Activated naive CD4-positive, alpha-beta T cell treated with anti-CD3 and anti-CD28 coated beads, Interleukin-2, amount 50 U/mL, for 24 hours (primary cell): Measurements from ENCODE around the gene HSDL1.
A peak's percentile ranks its signal among the peaks of the same experiment; 100 is the strongest.

Source experiments
- H3K27ac Mint-ChIP-seq: one replicate; pipeline ENCODE4 v1.8.0; 2021; ENCODE audit warnings: mild to moderate bottlenecking, mixed read lengths
- H3K27me3 Mint-ChIP-seq: one replicate; pipeline ENCODE4 v1.8.0; 2021; ENCODE audit warnings: mixed read lengths
- H3K36me3 Mint-ChIP-seq: one replicate; pipeline ENCODE4 v1.8.0; 2021; ENCODE audit warnings: mixed read lengths
- H3K4me1 Mint-ChIP-seq: one replicate; pipeline ENCODE4 v1.8.0; 2021; ENCODE audit warnings: mixed read lengths
- H3K4me3 Mint-ChIP-seq: one replicate; pipeline ENCODE4 v1.8.0; 2021; ENCODE audit warnings: mild to moderate bottlenecking, mixed read lengths
- H3K9me3 Mint-ChIP-seq: one replicate; pipeline ENCODE4 v1.8.0; 2021; ENCODE audit warnings: mixed read lengths

HSDL1 gene

DNA sequence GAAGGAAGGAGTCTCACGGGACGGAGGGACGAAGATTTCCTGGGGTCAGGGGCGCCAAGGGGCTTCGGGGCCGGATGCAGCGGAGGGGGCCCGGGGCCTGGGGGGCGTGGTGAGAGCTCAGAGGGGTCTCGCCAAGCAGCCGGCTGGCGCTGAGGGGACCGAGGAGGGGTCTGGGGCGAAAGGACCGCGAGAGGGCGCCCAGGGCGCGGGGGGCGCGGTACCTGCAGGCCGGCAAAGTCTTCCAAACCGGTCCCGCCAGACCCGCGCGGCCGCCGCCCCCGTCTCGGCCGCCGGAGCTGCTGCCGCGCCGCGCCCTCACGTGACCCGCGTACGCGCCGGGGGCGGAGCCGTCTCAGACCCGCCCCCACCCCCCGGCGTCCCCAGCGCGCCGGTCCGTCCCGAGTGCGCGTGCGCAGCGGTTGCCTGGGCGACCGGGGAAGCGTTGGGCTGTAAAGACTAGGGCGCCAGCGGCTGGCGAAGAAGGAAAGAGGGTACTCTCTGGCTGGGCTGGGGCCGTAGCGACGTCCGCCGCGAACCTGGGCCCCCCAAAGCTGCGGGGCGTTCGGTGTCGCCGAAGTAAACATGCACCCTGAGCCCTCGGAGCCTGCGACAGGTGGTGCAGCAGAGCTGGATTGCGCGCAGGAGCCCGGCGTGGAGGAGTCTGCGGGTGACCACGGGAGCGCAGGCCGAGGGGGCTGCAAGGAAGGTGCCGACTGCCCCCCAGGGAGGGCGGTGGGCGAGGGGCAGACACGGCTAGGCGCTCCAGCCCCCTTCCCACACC, at the start of gene HSDL1, which contains the start of gene DNAAF1:
Gene HSDL1 (minus strand): TSS at position 319 of the 781 bp plus-strand sequence. CDS start 13,856 bp downstream, outside the sequence.
Gene DNAAF1 (plus strand): TSS at position 450 of the 781 bp plus-strand sequence. CDS start 133 bp downstream, at position 583.
- Mint-ChIP-seq H3K4me3 (peak within 1 kb of the TSS; percentile 96), H3K27ac (peak within 1 kb of the TSS; percentile 84), H3K36me3 (no peaks in the 10 kb centered on the region), H3K27me3 (no peaks in the 10 kb centered on the region), H3K9me3 (no peaks in the 10 kb centered on the region), H3K4me1 (peaks cover 26% of the 10 kb centered on the region)

DNA sequence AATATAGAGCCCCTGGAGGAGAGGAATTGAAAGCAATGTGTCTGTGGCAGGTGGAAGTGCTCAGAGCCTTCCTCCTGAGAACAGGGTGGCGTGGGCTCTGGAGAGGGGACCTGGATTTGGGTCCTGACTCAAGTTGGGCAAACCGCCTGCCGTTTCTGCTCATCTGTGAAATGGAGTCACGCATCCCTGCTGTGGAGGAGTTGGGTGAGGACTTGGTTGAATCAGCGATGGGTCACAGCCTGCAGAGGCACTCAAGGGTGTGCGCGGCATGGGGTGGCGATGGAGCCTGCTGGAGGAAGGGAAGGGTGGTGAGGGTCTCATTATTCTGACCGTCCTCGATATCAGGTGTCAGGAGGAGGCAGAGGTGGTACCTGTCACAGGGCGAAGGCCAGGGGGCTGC, 49.0 kb upstream of the HSDL1 start:
- Mint-ChIP-seq H3K27me3 (no peaks in the 10 kb centered on the region), H3K4me3 (peak overlapping the region; percentile 76), H3K4me1 (peaks cover 18% of the 10 kb centered on the region), H3K27ac (peak overlapping the region; percentile 2), H3K9me3 (no peaks in the 10 kb centered on the region), H3K36me3 (no peaks in the 10 kb centered on the region)

- Mint-ChIP-seq H3K9me3 (no peaks in the 10 kb centered on the region), H3K36me3 (no peaks in the 10 kb centered on the region), H3K4me1 (peaks cover 18% of the 10 kb centered on the region), H3K27me3 (no peaks in the 10 kb centered on the region), H3K4me3 (peak overlapping the region; percentile 76), H3K27ac (peak overlapping the region; percentile 2)
These were observed 48.5 kb upstream of the HSDL1 start for GRCh38 chr16:84193480-84193879.

DNA sequence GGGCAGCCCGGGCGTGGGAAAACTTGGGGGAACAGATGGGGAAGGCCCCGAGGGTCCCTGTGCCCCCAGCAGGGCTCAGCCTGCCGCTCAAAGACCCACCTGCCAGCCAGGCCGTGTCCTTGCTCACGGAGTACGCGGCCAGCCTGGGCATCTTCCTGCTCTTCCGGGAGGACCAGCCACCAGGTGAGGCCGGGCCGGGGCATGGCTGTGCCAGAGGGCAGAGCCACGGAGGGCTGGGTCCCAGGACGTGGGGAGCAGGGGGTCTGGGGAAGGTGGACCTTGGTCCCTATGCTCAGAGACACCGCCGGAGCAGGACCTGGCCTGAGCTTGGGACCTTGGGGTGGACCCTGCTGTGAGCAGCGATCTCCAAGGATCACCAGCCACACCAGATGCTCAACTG, 46.5 kb upstream of the HSDL1 start:
- Mint-ChIP-seq H3K27me3 (no peaks in the 10 kb centered on the region), H3K4me1 (peaks cover 21% of the 10 kb centered on the region), H3K36me3 (no peaks in the 10 kb centered on the region), H3K27ac (no peak overlapping the region), H3K4me3 (no peak overlapping the region), H3K9me3 (no peaks in the 10 kb centered on the region)

DNA sequence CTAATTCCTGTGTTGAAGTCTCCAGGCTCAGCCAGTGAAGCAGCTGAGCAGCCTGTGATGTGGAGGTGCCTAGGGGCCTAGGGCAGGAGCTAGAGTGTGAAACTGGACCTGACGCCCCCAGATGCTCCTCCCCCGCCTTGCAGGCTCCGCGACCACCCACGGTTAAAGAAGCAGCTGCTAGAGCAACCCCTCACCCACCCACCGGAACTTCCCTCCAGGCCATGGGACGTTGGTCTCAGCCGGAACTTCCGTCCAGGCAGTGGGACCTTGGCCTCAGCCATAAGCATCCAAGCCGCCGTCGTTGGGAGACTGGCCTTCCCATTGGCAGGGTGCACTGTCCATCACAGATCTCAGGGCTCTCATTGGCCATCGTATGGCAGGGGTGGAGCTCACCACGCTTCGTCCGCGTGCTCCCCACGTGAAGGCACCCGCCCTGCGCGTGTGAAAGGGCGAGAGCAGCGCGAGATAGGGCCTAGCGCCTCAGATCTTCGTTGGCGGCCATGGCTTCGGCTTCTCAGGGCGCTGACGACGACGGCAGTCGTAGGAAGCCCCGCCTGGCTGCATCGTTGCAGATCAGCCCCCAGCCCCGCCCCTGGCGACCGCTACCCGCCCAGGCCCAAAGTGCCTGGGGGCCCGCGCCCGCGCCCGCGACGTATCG, 45.9 kb upstream of the HSDL1 start, which contains the start of gene ADAD2:
Gene ADAD2 (plus strand): TSS at position 427 of the 658 bp plus-strand sequence. CDS start 74 bp downstream, at position 501.
- H3K27me3 Mint-ChIP-seq, result no peaks in the 10 kb centered on the region
- no peaks in the 10 kb centered on the region for H3K36me3 Mint-ChIP-seq
- peaks cover 24% of the 10 kb centered on the region for H3K4me1 Mint-ChIP-seq
- no peaks in the 10 kb centered on the region for H3K9me3 Mint-ChIP-seq
- no peak within 1 kb of the TSS for H3K27ac Mint-ChIP-seq
- H3K4me3 Mint-ChIP-seq, result no peak within 1 kb of the TSS

GRCh38 chr16:84186685-84187437, 41.9 kb upstream of the HSDL1 start, which contains the start of gene TAF1C:
Gene TAF1C (minus strand): TSS chr16:84187057. CDS start chr16:84184988, 2,069 bp downstream.
- Mint-ChIP-seq H3K4me1 (peaks cover 23% of the 10 kb centered on the region), H3K27ac (peak within 1 kb of the TSS; percentile 90), H3K4me3 (peak within 1 kb of the TSS; percentile 94), H3K9me3 (no peaks in the 10 kb centered on the region), H3K36me3 (peaks cover 2% of the 10 kb centered on the region), H3K27me3 (no peaks in the 10 kb centered on the region)

DNA sequence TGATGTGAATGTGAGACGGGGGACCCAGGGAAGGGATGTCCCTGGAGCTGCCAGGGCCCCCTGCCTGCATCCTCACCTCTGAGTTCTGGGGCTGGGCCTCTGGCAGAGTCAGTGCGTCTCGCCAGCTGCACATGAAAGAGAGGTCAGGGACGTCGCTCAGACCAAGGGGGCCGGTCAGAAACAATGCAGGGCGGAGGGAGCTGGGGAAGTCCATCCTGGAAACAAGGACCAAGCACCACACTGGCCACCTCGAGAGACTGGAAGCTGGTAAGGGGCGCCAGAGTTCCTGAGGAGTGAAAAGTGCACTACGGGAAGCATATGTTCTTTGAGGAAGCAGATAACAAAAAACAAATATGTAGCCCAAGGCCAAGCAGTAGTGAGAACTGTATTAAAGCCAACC, 39.8 kb upstream of the HSDL1 start:
- peak overlapping the region; percentile 94 for H3K4me3 Mint-ChIP-seq
- peaks cover 4% of the 10 kb centered on the region for H3K36me3 Mint-ChIP-seq
- H3K9me3 Mint-ChIP-seq, result no peaks in the 10 kb centered on the region
- H3K27me3 Mint-ChIP-seq, result no peaks in the 10 kb centered on the region
- H3K27ac Mint-ChIP-seq, result peak overlapping the region; percentile 56
- peaks cover 23% of the 10 kb centered on the region for H3K4me1 Mint-ChIP-seq

- peak overlapping the region; percentile 94 for H3K4me3 Mint-ChIP-seq
- peaks cover 23% of the 10 kb centered on the region for H3K4me1 Mint-ChIP-seq
- no peak overlapping the region for H3K27ac Mint-ChIP-seq
- H3K36me3 Mint-ChIP-seq, result peaks cover 4% of the 10 kb centered on the region
- no peaks in the 10 kb centered on the region for H3K27me3 Mint-ChIP-seq
- no peaks in the 10 kb centered on the region for H3K9me3 Mint-ChIP-seq
These were observed 39.1 kb upstream of the HSDL1 start for GRCh38 chr16:84183911-84184591.

GRCh38 chr16:84183572-84183875, 38.5 kb upstream of the HSDL1 start:
- H3K9me3 Mint-ChIP-seq, result no peaks in the 10 kb centered on the region
- H3K27ac Mint-ChIP-seq, result no peak overlapping the region
- no peaks in the 10 kb centered on the region for H3K27me3 Mint-ChIP-seq
- H3K4me3 Mint-ChIP-seq, result no peak overlapping the region
- peaks cover 23% of the 10 kb centered on the region for H3K4me1 Mint-ChIP-seq
- peaks cover 4% of the 10 kb centered on the region for H3K36me3 Mint-ChIP-seq

DNA sequence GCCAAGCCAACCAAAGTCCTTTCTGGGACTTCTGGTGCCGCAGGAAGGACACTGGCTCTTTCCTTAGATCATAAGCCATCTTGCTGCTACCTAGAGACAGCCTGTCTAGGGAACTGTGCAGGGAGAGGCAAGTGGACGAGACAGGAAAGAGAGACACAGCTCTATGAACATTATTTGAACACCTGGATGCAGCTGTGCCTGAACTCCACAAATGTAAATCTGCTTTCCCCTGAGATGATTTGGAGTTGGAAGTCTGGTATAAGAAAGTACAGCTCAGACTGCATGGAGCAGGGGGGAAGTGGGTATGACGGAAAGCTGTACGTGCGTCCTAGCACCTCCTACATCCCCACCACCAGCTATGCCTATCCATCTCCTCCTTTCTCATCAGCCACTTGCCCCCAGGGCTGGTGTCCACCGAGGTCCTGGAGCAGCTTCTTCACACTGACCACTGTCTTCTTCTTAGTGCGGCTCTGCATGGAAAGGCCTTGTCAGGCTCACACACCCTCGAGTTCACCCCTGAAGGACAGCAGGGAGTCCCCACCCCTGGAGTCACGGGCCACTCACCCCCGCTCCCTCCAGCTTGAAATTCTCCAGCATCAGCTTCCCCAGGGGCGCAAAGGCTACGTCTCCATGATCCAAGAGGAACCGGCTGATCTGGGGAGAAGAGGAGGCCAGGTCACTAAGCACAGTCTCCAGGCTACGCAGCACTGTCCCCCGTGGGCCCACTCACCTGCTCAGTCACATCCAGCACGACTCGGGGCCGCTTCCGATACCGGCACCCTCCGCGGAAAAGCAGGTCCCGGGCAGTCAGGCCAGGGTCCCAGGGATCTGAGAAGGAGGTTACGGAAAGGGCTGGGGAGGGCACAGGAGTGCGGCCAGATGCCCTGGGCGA, 37.9 kb upstream of the HSDL1 start:
- H3K4me1 Mint-ChIP-seq, result peaks cover 27% of the 10 kb centered on the region
- H3K4me3 Mint-ChIP-seq, result no peak overlapping the region
- no peaks in the 10 kb centered on the region for H3K9me3 Mint-ChIP-seq
- H3K36me3 Mint-ChIP-seq, result peaks cover 5% of the 10 kb centered on the region
- no peak overlapping the region for H3K27ac Mint-ChIP-seq
- no peaks in the 10 kb centered on the region for H3K27me3 Mint-ChIP-seq

GRCh38 chr16:84182104-84182503, 37.1 kb upstream of the HSDL1 start:
- Mint-ChIP-seq H3K36me3 (peaks cover 7% of the 10 kb centered on the region), H3K27me3 (no peaks in the 10 kb centered on the region), H3K27ac (no peak overlapping the region), H3K9me3 (no peaks in the 10 kb centered on the region), H3K4me1 (peaks cover 31% of the 10 kb centered on the region), H3K4me3 (no peak overlapping the region)

- Mint-ChIP-seq H3K4me3 (no peak overlapping the region), H3K36me3 (peaks cover 7% of the 10 kb centered on the region), H3K27me3 (no peaks in the 10 kb centered on the region), H3K4me1 (peaks cover 28% of the 10 kb centered on the region), H3K9me3 (no peaks in the 10 kb centered on the region), H3K27ac (no peak overlapping the region)
These were observed 36.4 kb upstream of the HSDL1 start for GRCh38 chr16:84181144-84181915.

GRCh38 chr16:84180519-84181140, 35.7 kb upstream of the HSDL1 start:
- Mint-ChIP-seq H3K36me3 (peaks cover 7% of the 10 kb centered on the region), H3K9me3 (no peaks in the 10 kb centered on the region), H3K4me3 (no peak overlapping the region), H3K27ac (no peak overlapping the region), H3K27me3 (no peaks in the 10 kb centered on the region), H3K4me1 (peaks cover 24% of the 10 kb centered on the region)
